Measurements from ENCODE around the gene MRPL23. TPM values are rescaled to one million over a fixed set of nuclear protein-coding genes. Genes with fewer than 3 reads are reported as not detected.

The MRPL23 gene
- total RNA-seq, 1 donor from 2014 or later: 60.8 TPM

- TF ChIP-seq CTCF (conservative IDR thresholded peaks at IDR 0.05): no peak
- no peaks in the 10 kb centered on the region for H3K9me3 Mint-ChIP-seq
- no peak overlapping the region for H3K4me3 Mint-ChIP-seq
- no peak overlapping the region for H3K27ac Mint-ChIP-seq (ENCODE audit: unreplicated experiment)
- H3K27me3 Mint-ChIP-seq (ENCODE audit: low read depth): no peaks in the 10 kb centered on the region
- no peaks in the 10 kb centered on the region for H3K36me3 Mint-ChIP-seq (ENCODE audit: low read depth)
- no peak for DNase-seq (ENCODE audit: low read depth, low spot score)
- no peaks in the 10 kb centered on the region for H3K4me1 Mint-ChIP-seq
These were observed 55.7 kb downstream of the MRPL23 start for GRCh38 chr11:2002807-2003206.

GRCh38 chr11:2004466-2004865 lies 57.3 kb downstream of the MRPL23 start:
- H3K9me3 Mint-ChIP-seq: no peaks in the 10 kb centered on the region
- TF ChIP-seq CTCF (conservative IDR thresholded peaks at IDR 0.05): no peak
- no peak overlapping the region for H3K4me3 Mint-ChIP-seq
- no peaks in the 10 kb centered on the region for H3K27me3 Mint-ChIP-seq (ENCODE audit: low read depth)
- no peak for DNase-seq (ENCODE audit: low read depth, low spot score)
- H3K36me3 Mint-ChIP-seq (ENCODE audit: low read depth): no peaks in the 10 kb centered on the region
- H3K27ac Mint-ChIP-seq (ENCODE audit: unreplicated experiment): no peak overlapping the region
- no peaks in the 10 kb centered on the region for H3K4me1 Mint-ChIP-seq

Other genes with a start within 250 kb of the MRPL23 start
- gene IFITM10, start 196.7 kb upstream of the MRPL23 start, total RNA-seq: 0.66 TPM in 1 of 2 replicates, not detected in the other
- 95.5 and 109 TPM in 2 replicates for gene CTSD, start 183.4 kb upstream of the MRPL23 start, total RNA-seq
- gene SYT8, start 112.3 kb upstream of the MRPL23 start, total RNA-seq: not detected in 2 replicates
- gene TNNI2, start 108.4 kb upstream of the MRPL23 start, total RNA-seq: not detected in 2 replicates
- gene LSP1, start 94.2 kb upstream of the MRPL23 start, total RNA-seq: not detected in 2 replicates
- not detected in 2 replicates for gene PRR33, start 55.4 kb upstream of the MRPL23 start, total RNA-seq
- not detected in 2 replicates for gene TNNT3, start 27.6 kb upstream of the MRPL23 start, total RNA-seq
- gene H19, start 50.5 kb downstream of the MRPL23 start, total RNA-seq: 71.3 and 71.8 TPM in 2 replicates
- gene IGF2, start 192.1 kb downstream of the MRPL23 start, total RNA-seq: 19.0 and 20.1 TPM in 2 replicates
- gene INS, start 213.9 kb downstream of the MRPL23 start, total RNA-seq: not detected in 2 replicates
- 0.61 and 0.68 TPM in 2 replicates for gene TH, start 224.5 kb downstream of the MRPL23 start, total RNA-seq